HepG2 (cell line): Measurements from ENCODE around the gene SP5. TPM values are rescaled to one million over a fixed set of nuclear protein-coding genes. Genes with fewer than 3 reads are reported as not detected.

ENCODE experiments used
- ATF2 ChIP-seq: sonication (generic); formaldehyde crosslinking; IDR thresholded peaks from 2 replicates; pipeline ENCODE4 v1.4.0; 2020; ENCODE audit warnings: missing genetic modification reagents
- BCL6 ChIP-seq: IDR thresholded peaks from 2 replicates; pipeline ENCODE4 v1.6.1; 2016; ENCODE audit warnings: missing genetic modification reagents, missing compliant biosample characterization
- CENPT ChIP-seq: sonication (generic); formaldehyde crosslinking; IDR thresholded peaks from 2 replicates; pipeline ENCODE4 v1.8.0; 2022; ENCODE audit warnings: low read depth, mild to moderate bottlenecking, moderate library complexity, missing genetic modification reagents
- FOXC1 ChIP-seq: sonication (generic); formaldehyde crosslinking; IDR thresholded peaks from 2 replicates; pipeline ENCODE4 v1.8.0; 2022; ENCODE audit warnings: mild to moderate bottlenecking, missing genetic modification reagents, borderline replicate concordance
- MIER2 ChIP-seq: IDR thresholded peaks from 2 replicates; pipeline ENCODE4 v1.6.1; 2016; ENCODE audit warnings: missing biosample characterization, missing genetic modification reagents
- MXD1 ChIP-seq: sonication (generic); formaldehyde crosslinking; IDR thresholded peaks from 2 replicates; pipeline ENCODE4 v1.4.0; 2020; ENCODE audit warnings: mild to moderate bottlenecking, missing genetic modification reagents
- PAX8 ChIP-seq: sonication (generic); formaldehyde crosslinking; IDR thresholded peaks from 2 replicates; pipeline ENCODE4 v1.8.0; 2022; ENCODE audit warnings: mild to moderate bottlenecking, missing genetic modification reagents, borderline replicate concordance
- PBX2 ChIP-seq: IDR thresholded peaks from 2 replicates; pipeline ENCODE4 v1.6.1; 2016; ENCODE audit warnings: control low read depth
- RELA ChIP-seq: sonication (generic); formaldehyde crosslinking; IDR thresholded peaks from 2 replicates; pipeline ENCODE4 v1.4.0; 2020; ENCODE audit warnings: missing genetic modification reagents
- TP53 ChIP-seq: sonication (generic); formaldehyde crosslinking; conservative IDR thresholded peaks from 2 replicates; pipeline ENCODE4 v1.4.0; 2020; ENCODE audit warnings: missing genetic modification reagents
- ZNF280D ChIP-seq: sonication (generic); formaldehyde crosslinking; IDR thresholded peaks from 2 replicates; pipeline ENCODE4 v1.5.1; 2020; ENCODE audit warnings: mild to moderate bottlenecking, missing genetic modification reagents
- ZNF414 ChIP-seq: sonication (generic); formaldehyde crosslinking; IDR thresholded peaks from 2 replicates; pipeline ENCODE4 v1.5.0; 2020; ENCODE audit warnings: missing genetic modification reagents
- ZNF644 ChIP-seq: IDR thresholded peaks from 2 replicates; pipeline ENCODE4 v1.6.1; 2016; ENCODE audit warnings: low read depth
- ZNF674 ChIP-seq: sonication (generic); formaldehyde crosslinking; IDR thresholded peaks from 2 replicates; pipeline ENCODE4 v1.5.0; 2020; ENCODE audit warnings: low read depth, mild to moderate bottlenecking, missing genetic modification reagents
- ZNF713 ChIP-seq: sonication (generic); formaldehyde crosslinking; IDR thresholded peaks from 2 replicates; pipeline ENCODE4 v1.4.0; 2020; ENCODE audit warnings: mild to moderate bottlenecking, missing genetic modification reagents
- ZNF790 ChIP-seq: sonication (generic); formaldehyde crosslinking; IDR thresholded peaks from 2 replicates; pipeline ENCODE4 v1.8.0; 2022; ENCODE audit warnings: missing genetic modification reagents, mild to moderate bottlenecking, borderline replicate concordance
- polyA plus RNA-seq, 8 experiments: library from polyadenylated mRNA; depleted of rRNA in 3 of 8; stranded (reverse) in 7 of 8; unstranded in 1 of 8; fragments of >200 nt; fragmentation: Illumina TruSeq in 4 of 8; extraction: Trizol in 4 of 8; gene quantifications; 2 replicates each; pipeline versions ENCODE4 v1.2.1 to v1.2.3, GENCODE V29; 2011 to 2016; ENCODE audit warnings: low read depth in 4 of 8, missing spikeins in 1 of 8, mixed read lengths in 1 of 8; ENCODE audit not compliant: insufficient read depth in 1 of 8
- total RNA-seq, 5 experiments: library from RNA; depleted of rRNA; stranded (reverse); fragments of >200 nt; fragmentation: Illumina TruSeq; extraction: Trizol; gene quantifications; 2 replicates each; pipeline ENCODE4 v1.2.3, GENCODE V29; 2016; ENCODE audit warnings: low read depth in 1 of 5

The SP5 gene
- total and polyA plus RNA-seq, 2 of the 13 experiments (the other 11 are each of a cell fraction or from before 2014, with no cell fraction given): 50.8 to 119 TPM

GRCh38 chr2:170714381-170715061, 616 bp upstream of the SP5 start (continued):
- TF ChIP-seq RELA (CRISPR knock-in tag): 0 out of 2 replicates have a peak, but pooled peaks have one; percentile 52
- 0 out of 2 replicates have a peak, but pooled peaks have one; percentile 9 for TF ChIP-seq TP53 (CRISPR knock-in tag)
- no peak for TF ChIP-seq ZNF713 (CRISPR knock-in tag)
- peak; percentile 33; the same call in 1 of the 2 replicates for TF ChIP-seq ZNF414 (CRISPR knock-in tag)
- TF ChIP-seq PAX8 (CRISPR knock-in tag): no peak
- no peak for TF ChIP-seq ZNF674 (CRISPR knock-in tag)
- no peak for TF ChIP-seq MIER2 (CRISPR knock-in tag)
- peak; percentile 18; the same call in 1 of the 2 replicates for TF ChIP-seq ZNF644 (CRISPR knock-in tag)
- 0 out of 2 replicates have a peak, but pooled peaks have one; percentile 29 for TF ChIP-seq PBX2 (CRISPR knock-in tag)
- peak; percentile 95; the same call in 1 of the 2 replicates for TF ChIP-seq ZNF790 (CRISPR knock-in tag)
- 0 out of 2 replicates have a peak, but pooled peaks have one; percentile 65 for TF ChIP-seq CENPT (CRISPR knock-in tag)
- peak; percentile 17; the same call in 1 of the 2 replicates for TF ChIP-seq ATF2
- 0 out of 2 replicates have a peak, but pooled peaks have one; percentile 35 for TF ChIP-seq BCL6 (CRISPR knock-in tag)
- TF ChIP-seq MXD1: peak; percentile 81
- peak; percentile 89; the same call in 1 of the 2 replicates for TF ChIP-seq FOXC1 (CRISPR knock-in tag)
- TF ChIP-seq ZNF280D (CRISPR knock-in tag): 0 out of 2 replicates have a peak, but pooled peaks have one; percentile 29
